Osteocyte (in vitro differentiated cells): ENCODE data around the gene HKDC1. TPM values are rescaled to one million over a fixed set of nuclear protein-coding genes. Genes with fewer than 3 reads are reported as not detected.

ENCODE experiments used
- DNase-seq: peaks from one replicate; pipeline ENCODE4 v3.0.0; 2021; ENCODE audit warnings: mixed read lengths; ENCODE audit not compliant: unreplicated experiment; ENCODE audit errors: extremely low spot score
- H3K27ac Mint-ChIP-seq: one replicate; pipeline ENCODE4 v1.8.0; 2021; ENCODE audit warnings: mild to moderate bottlenecking, mixed read lengths; ENCODE audit not compliant: unreplicated experiment
- H3K27me3 Mint-ChIP-seq: one replicate; pipeline ENCODE4 v1.8.0; 2021; ENCODE audit warnings: mixed read lengths; ENCODE audit not compliant: unreplicated experiment
- H3K36me3 Mint-ChIP-seq: one replicate; pipeline ENCODE4 v1.8.0; 2021; ENCODE audit warnings: mixed read lengths; ENCODE audit not compliant: unreplicated experiment
- H3K4me1 Mint-ChIP-seq: one replicate; pipeline ENCODE4 v1.8.0; 2021; ENCODE audit warnings: mixed read lengths; ENCODE audit not compliant: unreplicated experiment
- H3K4me3 Mint-ChIP-seq: one replicate; pipeline ENCODE4 v1.8.0; 2021; ENCODE audit warnings: mild to moderate bottlenecking, moderate library complexity, mixed read lengths; ENCODE audit not compliant: unreplicated experiment
- H3K9me3 Mint-ChIP-seq: one replicate; pipeline ENCODE4 v1.8.0; 2021; ENCODE audit warnings: mixed read lengths; ENCODE audit not compliant: unreplicated experiment
- total RNA-seq: library from RNA; stranded (reverse); gene quantifications from 2 replicates; pipeline ENCODE4 v1.2.1, GENCODE V29; 2021
- TF ChIP-seq, protein P1 (sequence below): fragments of 200-600 bp; sonication (generic); IDR thresholded peaks from 2 replicates; pipeline ENCODE4 v1.5.0; 2021; ENCODE audit warnings: antibody characterized with exemption, mild to moderate bottlenecking, moderate library complexity

HKDC1 gene
- total RNA-seq, 1 donor from 2014 or later: 0.19 TPM

DNA sequence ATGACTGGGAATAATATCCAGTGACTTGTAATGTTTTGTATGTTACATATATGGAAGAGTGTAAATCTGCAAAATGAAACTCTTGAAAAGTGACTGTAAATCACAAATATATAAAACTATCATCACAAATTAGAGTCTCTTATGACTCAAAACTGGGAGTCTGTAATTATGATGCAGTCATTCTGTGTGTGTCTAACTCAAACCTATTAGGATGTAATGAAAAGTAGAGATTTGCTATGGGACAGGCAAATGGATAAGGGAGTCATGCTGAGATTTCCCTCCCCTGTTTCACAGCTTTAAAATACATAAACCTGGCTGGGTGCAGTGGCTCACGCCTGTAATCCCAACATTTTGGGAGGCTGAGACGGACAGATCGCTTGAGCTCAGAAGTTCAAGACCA, 8.6 kb upstream of the HKDC1 start:
- TF ChIP-seq, protein P1, sequence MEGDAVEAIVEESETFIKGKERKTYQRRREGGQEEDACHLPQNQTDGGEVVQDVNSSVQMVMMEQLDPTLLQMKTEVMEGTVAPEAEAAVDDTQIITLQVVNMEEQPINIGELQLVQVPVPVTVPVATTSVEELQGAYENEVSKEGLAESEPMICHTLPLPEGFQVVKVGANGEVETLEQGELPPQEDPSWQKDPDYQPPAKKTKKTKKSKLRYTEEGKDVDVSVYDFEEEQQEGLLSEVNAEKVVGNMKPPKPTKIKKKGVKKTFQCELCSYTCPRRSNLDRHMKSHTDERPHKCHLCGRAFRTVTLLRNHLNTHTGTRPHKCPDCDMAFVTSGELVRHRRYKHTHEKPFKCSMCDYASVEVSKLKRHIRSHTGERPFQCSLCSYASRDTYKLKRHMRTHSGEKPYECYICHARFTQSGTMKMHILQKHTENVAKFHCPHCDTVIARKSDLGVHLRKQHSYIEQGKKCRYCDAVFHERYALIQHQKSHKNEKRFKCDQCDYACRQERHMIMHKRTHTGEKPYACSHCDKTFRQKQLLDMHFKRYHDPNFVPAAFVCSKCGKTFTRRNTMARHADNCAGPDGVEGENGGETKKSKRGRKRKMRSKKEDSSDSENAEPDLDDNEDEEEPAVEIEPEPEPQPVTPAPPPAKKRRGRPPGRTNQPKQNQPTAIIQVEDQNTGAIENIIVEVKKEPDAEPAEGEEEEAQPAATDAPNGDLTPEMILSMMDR: no peak
- Mint-ChIP-seq H3K4me1 (no peaks in the 10 kb centered on the region), H3K9me3 (peaks cover 7% of the 10 kb centered on the region), H3K36me3 (peaks cover 20% of the 10 kb centered on the region), H3K27me3 (no peaks in the 10 kb centered on the region), H3K27ac (no peak overlapping the region), H3K4me3 (no peak overlapping the region)
- no peak for DNase-seq

- no peak for DNase-seq
- H3K4me3 Mint-ChIP-seq: no peak overlapping the region
Observed at GRCh38 chr10:69213591-69214311, 6.4 kb upstream of the HKDC1 start.

GRCh38 chr10:69214666-69215131, 5.4 kb upstream of the HKDC1 start:
- Mint-ChIP-seq H3K27ac (no peak overlapping the region), H3K27me3 (no peaks in the 10 kb centered on the region), H3K9me3 (peaks cover 7% of the 10 kb centered on the region), H3K4me3 (no peak overlapping the region), H3K4me1 (peaks cover 13% of the 10 kb centered on the region), H3K36me3 (no peaks in the 10 kb centered on the region)
- no peak for DNase-seq
- TF ChIP-seq, protein P1: no peak

More at GRCh38 chr10:69213591-69214311, 6.4 kb upstream of the HKDC1 start:
- Mint-ChIP-seq H3K4me1 (peaks cover 7% of the 10 kb centered on the region), H3K36me3 (peaks cover 6% of the 10 kb centered on the region), H3K9me3 (peaks cover 7% of the 10 kb centered on the region), H3K27me3 (no peaks in the 10 kb centered on the region), H3K27ac (no peak overlapping the region)
- TF ChIP-seq, protein P1: no peak

DNA sequence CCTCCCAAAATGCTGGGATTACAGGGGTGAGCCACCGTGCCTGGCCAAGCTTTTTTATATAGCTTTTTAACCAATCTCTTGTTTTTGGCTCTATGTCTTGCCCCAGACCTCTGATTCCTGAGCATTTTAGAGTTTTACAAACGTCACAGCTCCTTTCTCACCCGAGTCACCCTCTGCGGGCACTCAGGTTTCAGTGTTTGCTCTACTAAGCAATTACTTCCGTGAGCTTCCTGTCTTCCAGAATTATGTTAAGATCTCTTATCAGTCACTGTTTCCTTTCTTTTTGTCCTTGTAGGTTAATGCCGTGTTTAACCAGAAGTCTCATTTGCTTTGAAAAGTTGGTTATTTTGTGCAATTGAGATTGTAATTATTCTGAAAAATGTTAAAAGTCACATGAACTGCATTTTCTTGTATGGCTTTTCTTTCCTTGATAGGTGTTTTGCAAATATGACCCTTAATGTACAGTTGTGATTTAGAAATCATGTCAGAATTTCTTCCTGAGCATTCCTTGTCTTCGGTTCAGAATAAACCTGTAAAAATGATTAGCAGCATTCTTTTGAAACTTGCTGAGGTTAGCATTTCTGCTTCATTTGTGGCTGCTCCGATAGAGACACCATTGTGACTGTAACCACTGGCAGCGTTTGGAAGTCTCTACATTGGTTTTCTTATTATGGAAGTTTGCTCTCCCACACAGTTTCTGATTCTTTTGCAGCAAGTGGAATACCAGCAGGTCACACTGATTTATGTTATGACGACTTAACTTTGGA, 4.5 kb upstream of the HKDC1 start:
- no peak overlapping the region for H3K27ac Mint-ChIP-seq
- peaks cover 16% of the 10 kb centered on the region for H3K4me1 Mint-ChIP-seq
- H3K4me3 Mint-ChIP-seq: no peak overlapping the region
- TF ChIP-seq, protein P1: no peak
- H3K27me3 Mint-ChIP-seq: no peaks in the 10 kb centered on the region
- H3K36me3 Mint-ChIP-seq: no peaks in the 10 kb centered on the region
- no peak for DNase-seq
- H3K9me3 Mint-ChIP-seq: peaks cover 7% of the 10 kb centered on the region

- Mint-ChIP-seq H3K27ac (no peak overlapping the region), H3K4me1 (peaks cover 16% of the 10 kb centered on the region), H3K27me3 (no peaks in the 10 kb centered on the region), H3K36me3 (no peaks in the 10 kb centered on the region), H3K9me3 (peaks cover 7% of the 10 kb centered on the region), H3K4me3 (no peak overlapping the region)
- no peak for DNase-seq
- TF ChIP-seq, protein P1: no peak
Observed at GRCh38 chr10:69216577-69217118, 3.5 kb upstream of the HKDC1 start.
